Ramos (cell line): ENCODE data around the gene MCF2L.

ENCODE experiments used
- in situ Hi-C: fragments of 300-500 bp; cut with MboI; formaldehyde crosslinking; loops from one replicate; pipeline ENCODE4 v1.14.3; 2022; ENCODE audit warnings: low sequenced_read_pairs; ENCODE audit not compliant: unreplicated experiment

Gene MCF2L

GRCh38 chr13:112943309-112944125, 25.5 kb upstream of the MCF2L start:
- in situ Hi-C loops = no loop called here

DNA sequence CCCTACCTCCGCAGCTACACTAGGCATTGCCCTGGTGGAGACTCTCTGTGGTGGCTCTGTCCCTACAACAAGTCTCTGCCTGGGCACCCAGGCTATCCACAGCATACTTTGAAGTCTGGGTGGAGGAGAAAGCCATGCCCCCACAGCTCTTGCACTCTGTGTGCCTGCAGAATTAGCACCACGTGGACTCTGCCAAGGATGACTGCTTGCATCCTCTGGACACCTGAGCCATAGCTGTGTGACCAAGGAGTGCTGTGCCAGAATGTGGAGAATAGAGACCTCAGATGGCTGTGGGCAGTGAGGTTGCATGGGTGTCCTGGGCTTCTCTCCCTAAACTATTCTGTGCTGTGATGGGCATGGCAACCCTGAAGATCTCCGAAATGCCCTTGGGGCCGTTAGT, 21.2 kb upstream of the MCF2L start:
- in situ Hi-C loops = no loop called here

- in situ Hi-C loops = no loop called here
Measured at GRCh38 chr13:112951674-112952371, 17.2 kb upstream of the MCF2L start.

GRCh38 chr13:112952759-112953551, 16.1 kb upstream of the MCF2L start:
- in situ Hi-C loops = no loop called here

DNA sequence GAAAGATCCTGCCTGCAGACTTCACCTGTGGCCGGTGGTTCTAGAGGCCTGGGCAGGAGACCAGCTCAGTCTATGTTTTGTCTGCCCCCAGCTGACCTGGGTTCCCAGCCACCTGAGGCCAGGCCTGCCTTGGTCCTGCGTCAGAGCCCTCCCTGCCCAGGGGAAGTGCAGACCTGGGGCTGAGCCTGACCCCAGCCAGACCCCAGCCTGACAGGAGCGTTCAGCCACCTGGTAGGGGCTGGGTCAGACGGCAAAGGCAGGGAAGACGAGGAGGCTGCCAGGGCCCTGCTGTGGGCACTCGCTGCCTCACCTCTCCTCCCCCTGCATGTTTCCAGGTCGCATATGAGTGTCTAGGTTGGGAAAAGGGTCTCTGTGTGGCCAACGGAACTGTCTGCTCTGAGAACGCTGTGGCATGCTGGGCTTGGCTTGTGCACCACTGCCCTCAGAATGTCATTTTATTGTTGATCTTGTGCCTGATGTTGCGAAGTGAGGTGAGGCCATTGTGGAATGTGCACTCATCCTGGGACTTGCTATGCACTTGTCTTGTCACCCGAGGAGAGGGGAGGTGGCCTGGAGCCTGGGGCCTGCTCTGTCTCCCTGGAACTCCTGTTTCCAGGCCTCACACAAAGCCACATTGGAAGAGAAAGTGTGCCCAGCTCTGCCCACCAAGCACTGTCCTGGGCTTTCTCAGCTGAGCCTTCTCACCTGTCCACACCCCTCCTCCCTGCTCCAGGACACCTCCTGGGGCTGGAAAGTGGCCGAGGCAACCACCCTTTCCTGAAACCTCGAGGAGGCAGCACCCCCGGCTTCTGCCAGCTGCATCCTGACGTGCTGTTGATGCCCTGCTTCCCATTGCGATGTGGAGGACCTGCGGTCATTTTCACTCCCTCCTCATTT, 15.2 kb upstream of the MCF2L start:
- in situ Hi-C loops = no loop called here

- in situ Hi-C loops = no loop called here
Measured at GRCh38 chr13:112954488-112955270, 14.3 kb upstream of the MCF2L start.

- in situ Hi-C loops = no loop called here
Measured at GRCh38 chr13:112955271-112955937, 13.6 kb upstream of the MCF2L start.

DNA sequence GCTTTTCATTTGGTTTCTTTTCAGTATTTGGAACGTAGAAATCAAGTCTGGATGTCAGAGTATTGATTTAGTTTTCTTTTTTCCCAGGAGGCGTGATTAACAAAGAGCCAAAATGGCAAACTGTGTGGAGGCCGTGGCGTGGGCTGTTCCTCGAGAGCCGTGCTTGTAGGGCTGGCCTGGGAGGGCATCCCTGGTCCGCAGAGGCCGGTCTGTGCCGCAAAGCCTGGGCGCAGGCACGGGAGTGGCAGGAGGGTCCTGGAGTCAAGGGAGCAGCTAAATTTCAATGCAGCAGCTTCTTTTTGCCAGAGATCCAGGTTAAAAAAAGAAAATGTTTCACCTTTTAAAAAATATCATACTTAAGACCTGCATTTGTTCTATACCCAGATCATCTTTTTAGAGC, 13.1 kb upstream of the MCF2L start:
- in situ Hi-C loops = no loop called here

GRCh38 chr13:112956571-112957294, 12.3 kb upstream of the MCF2L start:
- in situ Hi-C loops = no loop called here

- in situ Hi-C loops = no loop called here
Measured at GRCh38 chr13:112957295-112957677, 11.7 kb upstream of the MCF2L start.

DNA sequence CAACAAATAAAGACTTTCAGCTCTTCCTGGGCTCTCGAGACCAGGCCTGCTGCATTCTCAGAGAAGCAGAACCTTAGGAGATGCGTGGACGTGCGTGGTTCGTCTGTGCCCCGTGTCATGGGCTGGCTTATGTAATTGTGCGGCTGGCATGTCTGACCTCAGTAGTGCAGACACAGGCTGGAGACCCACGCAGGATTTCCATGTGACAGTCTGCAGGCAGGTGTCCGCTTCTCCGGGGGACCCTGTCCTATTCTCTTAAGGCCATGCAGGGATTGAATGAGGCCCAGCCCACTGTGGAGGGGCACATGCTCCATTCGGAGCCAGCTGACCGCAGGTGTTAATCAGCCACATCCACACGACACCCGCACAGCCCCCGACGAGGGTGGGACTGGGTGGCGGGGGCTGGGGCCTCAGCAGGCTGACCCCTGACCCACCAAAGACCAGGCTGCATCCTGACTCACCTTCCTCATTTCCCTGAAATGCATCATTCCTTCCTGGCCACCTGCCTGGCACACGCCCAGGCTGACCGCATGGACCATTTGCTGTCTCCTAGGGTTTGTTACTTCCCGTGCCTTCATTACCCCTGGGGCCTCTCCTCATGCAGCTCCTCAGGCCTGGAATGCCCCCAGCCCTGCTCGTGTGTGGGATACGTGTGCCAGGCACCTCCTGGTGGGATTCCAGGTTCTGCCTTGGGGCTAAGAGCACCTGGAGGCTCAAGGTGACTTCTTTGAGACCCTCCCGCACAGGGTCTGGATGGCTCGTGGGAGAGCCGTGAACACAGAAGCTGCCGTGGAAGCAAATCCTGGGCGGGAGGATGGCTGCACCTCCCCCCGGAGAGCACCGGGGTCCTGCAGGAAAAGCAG, 10.7 kb upstream of the MCF2L start:
- in situ Hi-C loops = no loop called here

DNA sequence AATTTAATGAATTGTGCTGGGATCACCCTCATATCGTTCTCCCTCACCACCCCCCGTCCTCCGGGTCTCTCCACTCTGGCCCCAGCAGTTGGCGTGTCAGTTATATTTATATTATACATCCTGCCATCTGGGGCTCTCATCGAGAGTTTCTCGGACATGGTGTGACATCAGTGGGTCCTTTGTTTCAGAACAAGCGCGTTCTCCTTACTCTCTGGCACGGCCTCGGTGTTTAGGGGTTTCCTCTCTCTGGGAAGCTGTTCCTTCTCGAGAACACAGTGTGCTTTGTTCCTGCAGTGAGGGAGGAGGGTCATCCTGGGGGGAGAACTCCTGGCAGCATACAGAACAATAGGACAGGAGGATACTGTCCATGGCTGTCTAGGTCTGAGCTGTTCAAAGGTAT, 9.8 kb upstream of the MCF2L start:
- in situ Hi-C loops = no loop called here

DNA sequence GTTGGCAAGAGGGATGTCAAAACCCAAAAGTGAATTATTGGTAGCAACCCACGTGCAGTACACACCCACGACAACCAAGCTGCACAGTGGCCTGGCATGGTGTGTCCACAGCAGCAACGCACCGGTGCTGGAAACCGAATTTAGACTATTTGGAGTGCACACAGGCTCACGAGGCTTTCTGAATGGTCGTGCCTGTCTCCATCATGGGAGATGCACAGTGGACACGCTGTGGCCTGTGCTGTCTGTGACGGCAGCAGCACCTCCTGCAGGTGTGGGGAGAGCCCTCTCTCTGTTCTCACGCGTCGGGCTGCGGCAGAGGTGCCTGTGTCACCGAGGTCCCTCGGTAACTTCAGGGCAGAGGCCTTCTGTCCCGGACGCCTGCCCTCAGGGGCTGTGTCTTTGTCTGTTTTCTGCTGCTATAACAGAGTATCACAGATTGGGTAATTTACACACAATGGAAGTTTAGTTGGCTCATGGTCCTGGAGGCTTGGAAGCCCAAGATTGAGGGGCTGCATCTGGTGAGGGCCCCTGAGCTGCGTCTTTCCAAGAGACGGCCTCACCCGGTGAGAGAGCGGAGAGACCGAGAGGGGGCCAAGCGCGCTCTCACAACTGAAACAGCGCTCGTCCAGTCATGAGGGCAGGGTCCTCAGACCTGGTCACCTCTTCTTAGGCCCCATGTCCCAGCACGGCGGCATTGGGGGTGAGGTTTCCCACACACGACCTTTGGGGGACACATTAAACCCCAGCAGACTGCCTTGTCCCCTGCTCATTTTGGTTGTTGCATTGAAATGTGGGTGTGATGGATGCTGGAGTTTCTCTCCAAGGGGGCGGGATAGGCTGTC, 9.1 kb upstream of the MCF2L start:
- in situ Hi-C loops = no loop called here

GRCh38 chr13:112960706-112961105, 8.3 kb upstream of the MCF2L start:
- in situ Hi-C loops = no loop called here

- in situ Hi-C loops = no loop called here
Measured at GRCh38 chr13:112961457-112962369, 7.3 kb upstream of the MCF2L start.
